Suppressor macrophage (primary cell): ENCODE measurements around the gene PLXDC1.
"Not testable (repeated sequence)": the region's sequence is repeated elsewhere in the genome, so short reads cannot be mapped to it uniquely, and the experiment has no call there.

Experiments used
- DNase-seq, 4 experiments: peaks; one replicate each; pipeline ENCODE4 v3.0.0-alpha.2; 2020 to 2022

Gene PLXDC1

DNA sequence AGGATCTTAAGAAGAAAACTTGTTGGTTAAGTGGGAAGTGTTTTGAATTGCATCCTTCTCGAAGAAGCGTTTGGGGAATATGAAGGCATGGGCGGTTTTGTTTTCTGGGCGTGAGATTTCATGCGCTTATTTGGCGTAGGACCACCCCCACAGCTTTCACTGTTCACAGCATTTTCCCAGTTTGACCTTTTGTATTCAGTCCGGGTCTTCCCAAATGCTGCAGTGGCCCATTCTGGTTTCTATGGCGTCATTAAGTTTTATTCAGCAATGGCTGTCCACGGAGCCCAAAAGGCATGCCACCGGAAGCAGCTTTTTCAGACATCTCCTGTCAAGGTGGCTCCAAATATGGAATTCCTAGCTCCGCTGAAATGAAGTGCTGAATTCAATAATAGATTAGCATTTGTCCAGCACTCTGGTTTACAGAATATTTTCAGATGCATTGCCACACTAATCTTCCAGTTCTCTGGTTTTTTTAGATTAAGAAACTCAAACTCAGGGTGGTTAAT lies 93.7 kb downstream of the PLXDC1 start:
- DNase-seq, result no peak

DNA sequence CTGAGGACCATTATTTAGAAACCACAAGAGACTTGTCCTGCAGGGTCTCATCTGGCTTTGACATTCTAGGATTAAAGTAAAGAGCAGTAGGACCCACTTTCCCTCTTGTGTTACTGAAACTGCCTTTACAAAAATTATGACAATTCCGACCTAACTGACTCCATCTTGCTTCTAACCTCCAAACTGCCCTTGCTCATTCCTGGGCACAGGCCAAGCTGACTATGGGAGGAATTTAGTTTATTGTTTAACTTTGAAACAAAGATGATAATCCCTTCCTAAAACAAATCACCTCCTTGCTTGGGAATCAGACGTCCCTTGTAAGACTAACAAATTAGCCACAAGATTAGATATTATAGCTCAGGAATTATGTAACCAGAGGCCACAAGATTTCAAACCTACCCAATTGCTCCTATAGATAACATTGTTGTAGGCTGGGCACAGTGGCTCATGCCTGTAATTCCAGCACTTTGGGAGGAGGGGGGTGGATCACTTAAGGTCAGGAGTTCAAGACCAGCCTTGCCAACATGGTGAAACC lies 97.3 kb downstream of the PLXDC1 start:
- DNase-seq, result no peak

DNA sequence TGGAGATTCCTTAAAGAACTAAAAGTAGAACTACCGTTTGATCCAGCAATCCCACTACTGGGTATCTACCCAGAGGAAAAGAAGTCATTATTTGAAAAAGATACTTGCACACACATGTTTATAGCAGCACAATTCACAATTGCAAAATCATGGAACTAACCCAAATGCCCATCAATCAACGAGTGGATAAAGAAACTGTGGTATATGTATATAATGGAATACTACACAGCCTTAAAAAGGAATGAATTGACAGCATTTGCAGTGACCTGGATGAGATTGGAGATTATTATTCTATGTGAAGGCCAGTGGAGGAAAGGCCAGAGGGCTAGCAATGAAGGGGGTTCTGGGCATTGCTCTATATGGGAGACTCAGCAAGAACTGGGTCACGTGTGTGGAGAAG lies 99.0 kb downstream of the PLXDC1 start:
- not testable (repeated sequence) for DNase-seq

DNA sequence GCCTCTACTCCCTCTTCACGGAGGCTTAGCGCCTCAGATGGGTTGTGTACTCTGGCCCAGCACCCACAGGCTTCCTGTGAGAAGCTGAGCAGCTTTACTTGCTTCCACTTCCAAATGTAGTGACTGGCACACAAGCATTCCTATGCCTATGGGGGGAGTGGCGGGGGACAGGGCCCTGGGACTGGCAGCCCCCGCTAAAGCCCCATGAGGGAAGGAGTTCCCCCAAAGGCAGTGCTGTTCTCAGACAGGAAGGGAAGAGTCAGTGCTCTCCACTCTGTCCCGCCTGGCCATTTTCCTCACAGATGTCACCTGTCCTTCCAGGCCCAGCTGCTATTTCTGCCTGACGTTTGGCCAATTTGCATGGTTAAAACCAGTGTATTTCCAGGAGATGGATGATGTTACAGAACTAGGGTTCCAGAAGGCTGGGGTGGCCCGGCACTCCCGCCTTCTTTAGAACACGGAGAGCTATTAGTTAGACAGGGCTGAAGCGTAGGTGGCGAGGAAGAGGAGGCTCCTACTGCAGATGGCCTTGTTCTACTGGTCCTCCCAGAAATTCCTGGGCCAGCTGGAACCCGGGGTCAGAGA lies 100.3 kb downstream of the PLXDC1 start:
- no peak for DNase-seq

DNA sequence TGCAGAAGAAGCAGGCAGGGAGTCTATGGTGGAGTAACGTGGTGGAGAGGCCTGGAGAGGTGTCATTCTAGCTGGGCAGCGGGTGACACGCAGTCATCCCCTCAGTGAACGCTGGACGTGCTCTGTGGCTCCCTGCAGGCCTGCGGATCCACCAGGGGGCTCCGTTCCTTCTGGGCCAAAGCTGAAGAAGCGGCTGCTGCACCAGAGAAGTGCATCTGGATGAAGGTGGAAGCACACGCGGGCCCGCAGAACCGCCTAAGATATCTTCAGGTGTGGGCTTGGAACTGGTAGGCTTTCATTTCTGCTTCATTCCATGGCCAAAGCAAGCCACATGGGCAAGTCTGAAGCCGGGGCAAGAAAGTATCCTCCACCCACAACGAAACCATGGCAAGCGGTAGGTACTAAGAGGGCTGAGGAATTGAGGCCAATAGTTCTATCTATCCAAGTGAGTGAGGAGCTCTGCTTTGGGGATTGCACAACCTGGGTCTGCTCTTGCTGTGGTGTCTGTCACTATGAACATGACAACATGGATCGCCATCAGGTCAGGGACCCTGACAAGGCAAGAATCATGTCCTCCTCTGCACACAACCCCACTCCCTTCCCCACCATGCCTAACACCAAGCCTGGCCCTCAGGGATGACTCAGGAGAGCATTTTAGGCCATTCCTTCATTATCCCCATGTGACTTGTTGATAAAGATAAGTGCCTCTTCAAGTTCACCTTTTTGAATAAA lies 105.3 kb downstream of the PLXDC1 start:
- DNase-seq, result no peak

DNA sequence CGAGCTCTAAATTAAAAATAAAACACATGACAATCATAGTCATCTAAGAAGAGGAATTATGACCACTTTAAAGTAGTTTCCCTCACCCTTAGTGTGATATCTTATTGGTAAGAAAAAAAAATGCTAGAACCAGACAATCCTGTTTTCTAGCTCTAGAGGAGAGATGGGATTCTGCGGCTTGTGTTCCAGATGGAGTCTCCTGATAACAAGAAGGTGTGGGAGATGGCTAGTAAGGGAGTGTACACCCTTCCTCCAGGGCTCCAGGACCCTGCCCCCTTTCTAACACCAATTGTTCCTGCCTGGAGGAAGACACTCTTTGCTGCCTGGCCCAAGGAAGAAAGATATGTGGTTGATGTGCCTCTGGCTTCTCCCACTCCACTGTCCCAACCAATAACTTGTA lies 115.4 kb downstream of the PLXDC1 start:
- DNase-seq, result no peak

DNA sequence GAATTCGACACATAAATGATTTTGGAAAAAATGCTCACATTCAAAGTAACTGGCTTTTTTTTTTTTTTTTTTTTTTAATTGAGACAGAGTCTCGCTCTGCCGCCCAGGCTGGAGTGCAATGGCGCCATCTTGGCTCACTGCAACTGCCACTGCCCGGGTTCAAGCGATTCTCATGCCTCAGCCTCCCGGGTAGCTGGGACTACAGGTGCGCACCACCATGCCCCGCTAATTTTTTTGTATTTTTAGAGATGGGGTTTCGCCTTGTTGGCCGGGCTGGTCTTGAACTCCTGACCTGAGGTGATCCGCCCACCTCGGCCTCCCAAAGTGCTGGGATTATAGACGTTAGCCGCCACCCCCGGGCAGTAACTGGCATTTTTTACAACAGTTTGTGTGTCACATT lies 115.9 kb downstream of the PLXDC1 start:
- DNase-seq, result not testable (repeated sequence)

DNA sequence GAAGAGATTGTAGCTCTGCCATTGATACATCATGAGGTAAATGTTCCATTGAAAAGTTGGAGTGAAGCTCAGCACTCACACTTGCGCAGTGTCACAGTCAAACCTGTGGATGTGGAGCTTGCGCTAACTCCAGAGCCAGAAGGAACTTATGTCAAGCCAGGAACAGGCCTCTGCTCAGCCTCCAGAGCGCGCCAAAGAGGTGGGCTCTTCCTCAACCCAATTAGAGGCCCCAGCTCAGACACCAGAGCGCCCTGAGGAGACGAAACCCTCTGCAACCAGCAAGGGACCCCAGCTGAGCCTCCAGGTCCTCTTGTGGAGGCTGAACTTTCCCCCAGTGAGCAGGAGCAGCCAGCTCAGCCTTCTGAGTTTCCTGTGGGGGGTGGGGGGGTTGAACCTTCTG lies 122.7 kb downstream of the PLXDC1 start:
- no peak for DNase-seq

DNA sequence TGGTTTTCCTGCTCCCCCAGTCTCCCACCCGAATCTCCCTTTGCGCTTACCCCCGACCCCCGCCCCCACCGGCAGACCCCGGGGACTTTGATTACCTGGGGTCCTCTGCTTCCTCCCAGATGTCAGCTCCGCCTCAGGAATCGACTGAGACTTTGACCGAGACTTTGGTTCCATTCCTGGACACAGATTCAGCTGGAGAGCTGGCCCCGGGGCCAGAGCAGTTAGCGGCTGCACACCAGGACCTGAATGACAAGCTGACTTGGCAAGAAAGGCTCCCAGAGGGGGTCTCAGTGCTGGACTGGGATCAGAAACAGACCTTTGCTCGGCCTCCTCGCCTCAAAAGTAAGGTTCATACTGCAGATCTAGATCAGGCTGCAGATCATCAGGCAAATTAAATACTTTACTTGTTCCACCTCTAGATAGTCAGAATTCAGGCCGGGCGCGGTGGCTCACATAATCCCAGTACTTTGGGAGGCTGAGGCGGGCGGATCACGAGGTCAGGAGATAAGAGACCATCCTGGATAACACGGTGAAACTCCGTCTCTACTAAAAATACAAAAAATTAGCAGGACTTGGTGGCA lies 123.9 kb downstream of the PLXDC1 start:
- no peak for DNase-seq

DNA sequence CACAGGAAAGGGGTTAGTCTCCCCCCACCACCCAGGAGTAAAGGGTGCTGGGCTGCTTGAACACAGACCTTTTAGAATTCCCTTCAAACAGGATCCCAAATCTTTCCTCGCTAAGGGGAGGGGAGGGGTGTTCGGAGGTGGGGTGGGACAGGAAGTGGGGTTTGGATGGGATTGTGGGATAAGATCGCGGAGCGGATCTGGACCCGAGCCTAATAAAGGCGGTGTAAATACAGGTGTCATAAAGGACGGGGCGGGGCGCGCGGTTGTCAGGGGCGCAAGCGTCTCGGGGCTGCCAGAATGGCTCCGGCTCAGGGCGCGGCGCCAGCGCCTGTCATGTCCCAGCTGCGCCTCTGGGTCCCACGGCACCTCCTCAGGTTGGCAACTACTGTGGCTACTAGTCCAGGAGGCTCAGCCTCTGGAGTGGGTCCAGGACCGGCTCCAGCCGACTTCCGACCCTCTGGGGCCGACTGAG lies 124.4 kb downstream of the PLXDC1 start:
- DNase-seq, result peak in 2 of 4 experiments; percentile 9 to 33

DNA sequence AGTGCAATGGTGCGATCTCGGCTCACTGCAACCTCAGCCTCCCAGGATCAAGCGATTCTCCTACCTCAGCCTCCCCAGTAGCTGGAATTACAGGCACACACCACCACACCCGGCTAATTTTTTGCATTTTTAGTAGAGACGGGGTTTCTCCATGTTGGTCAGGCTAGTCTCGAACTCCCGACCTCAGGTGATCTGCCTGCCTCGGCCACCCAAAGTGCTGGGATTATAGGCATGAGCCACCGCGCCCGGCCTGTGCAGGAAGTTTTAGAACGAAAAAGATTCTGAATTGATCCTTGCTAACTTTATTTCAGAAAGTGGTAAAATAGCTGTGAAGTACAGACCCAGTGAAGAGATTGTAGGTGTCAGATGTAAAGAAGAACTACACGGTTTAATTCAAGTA lies 125.1 kb downstream of the PLXDC1 start:
- DNase-seq, result not testable (repeated sequence)

DNA sequence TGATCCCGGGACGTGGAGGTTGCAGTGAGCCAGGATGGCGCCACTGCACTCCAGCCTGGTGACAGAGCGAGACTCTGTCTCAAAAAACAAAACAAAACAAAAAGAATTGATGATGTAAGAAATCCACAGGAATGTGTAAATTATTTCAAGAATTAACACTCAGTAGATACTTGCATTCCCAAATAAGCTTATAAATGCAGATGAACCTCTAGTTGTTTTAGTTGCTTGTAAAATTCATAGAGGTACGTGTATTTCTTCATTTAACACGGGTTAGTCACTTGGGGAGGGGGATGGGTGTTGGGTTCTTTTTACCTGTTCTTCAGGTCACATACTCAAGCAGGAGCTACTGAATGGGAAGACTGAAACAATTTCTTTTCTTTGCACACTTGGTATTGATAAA lies 128.5 kb downstream of the PLXDC1 start:
- no peak for DNase-seq

DNA sequence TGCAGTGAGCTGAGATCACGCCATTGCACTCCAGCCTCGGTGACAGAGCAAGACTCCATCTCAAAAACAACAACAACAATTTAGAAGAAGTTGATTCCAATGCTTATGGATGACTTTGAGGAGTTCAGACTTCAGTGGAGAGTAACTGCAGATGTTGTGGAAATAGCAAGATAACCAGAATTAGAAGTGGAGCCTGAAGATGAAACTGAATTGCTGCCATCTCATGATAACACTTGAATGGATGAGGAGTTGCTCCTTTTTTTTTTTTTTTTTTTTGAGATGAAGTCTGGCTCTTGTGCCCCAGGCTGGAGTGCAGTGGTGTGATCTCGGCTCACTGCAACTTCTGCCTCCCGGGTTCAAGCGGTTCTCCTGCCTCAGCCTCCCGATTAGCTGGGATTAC lies 131.4 kb downstream of the PLXDC1 start:
- not testable (repeated sequence) for DNase-seq

DNA sequence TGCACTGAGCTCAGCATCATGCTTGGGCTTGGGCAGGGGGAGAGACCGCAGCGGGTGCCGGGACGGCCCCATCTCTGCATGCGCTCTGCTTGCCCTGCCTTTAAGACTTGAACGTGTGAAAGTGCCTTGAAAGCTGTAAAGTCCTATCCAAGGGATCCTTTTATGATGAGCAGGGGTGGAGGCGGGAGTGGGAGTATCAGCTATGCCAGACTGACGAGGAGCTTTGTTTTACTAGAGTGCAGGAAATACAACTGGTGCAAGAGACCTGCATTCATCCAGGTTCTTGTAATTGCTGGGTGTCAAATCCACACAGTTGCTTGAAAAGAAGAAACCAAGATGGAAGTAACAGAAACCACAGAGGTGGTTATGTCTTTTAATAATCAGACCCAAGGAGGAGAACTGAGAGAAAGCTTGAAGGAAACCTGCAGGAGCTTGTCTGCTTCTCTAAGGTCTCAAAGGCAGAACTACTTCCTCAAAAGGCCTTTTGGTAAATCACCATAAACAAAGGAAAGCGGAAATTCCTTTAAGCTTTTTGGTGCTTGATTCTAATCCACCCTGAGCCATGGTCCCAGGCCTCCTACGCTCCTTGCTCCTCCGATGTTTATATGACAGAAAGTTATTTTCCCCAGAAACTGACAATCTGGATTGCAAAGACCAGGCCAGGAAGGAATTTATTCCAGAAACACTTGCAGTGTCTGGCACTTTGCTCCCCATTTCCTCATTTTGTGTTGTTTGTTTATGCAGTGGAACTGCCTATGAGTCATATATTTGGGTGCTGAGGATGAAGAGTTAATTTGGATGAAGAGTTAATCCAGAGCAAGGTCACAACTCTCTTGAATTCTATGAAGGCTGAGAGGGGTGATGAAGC lies 132.9 kb downstream of the PLXDC1 start:
- DNase-seq, result peak; percentile 43 to 82 (median 71)

DNA sequence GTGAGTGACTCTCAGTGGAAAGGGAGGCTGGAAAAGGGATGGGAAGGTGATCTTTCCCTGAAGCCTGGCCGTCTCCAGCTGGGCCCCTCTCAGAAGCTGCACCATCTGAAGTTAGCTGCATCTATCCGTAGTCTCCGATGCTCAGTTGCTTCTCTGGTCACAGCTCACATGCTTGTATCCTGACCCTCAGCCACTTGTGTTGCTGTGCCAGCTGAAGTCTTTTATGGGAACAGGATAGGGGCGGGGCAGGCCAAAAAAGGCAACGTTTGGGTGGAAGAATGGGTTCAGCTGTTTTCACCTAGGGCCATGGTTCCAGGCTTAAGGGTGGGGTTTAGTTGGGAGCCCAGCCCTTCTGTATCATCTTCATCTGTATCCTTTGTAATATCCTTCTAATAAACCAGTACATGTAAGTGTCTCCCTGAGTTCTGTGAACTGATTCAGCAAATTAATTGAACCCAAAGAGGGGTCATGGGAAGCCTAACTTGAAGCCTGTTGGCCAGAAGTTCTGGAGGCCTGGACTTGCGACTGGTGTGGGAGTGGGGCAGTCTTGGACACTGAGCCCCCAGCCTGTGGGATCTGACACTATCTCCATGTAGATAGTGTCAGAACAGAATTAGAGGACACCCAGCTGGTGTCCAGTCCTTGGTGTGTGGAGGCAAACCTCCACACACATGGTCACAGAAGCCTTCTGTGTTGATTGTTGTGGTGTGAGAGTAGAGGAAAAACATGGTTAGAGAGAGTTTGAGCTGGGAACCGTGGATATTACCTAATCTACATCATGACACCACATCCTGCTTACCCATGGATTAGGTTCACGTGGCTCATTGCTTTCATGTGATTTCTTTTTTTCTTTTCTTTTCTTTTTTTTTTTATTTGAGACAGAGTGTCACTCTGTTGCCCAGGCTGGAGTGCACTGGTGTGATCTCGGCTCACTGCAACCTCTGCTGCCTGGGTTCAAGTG lies 135.0 kb downstream of the PLXDC1 start:
- DNase-seq, result peak; percentile 57 to 81 (median 68)

DNA sequence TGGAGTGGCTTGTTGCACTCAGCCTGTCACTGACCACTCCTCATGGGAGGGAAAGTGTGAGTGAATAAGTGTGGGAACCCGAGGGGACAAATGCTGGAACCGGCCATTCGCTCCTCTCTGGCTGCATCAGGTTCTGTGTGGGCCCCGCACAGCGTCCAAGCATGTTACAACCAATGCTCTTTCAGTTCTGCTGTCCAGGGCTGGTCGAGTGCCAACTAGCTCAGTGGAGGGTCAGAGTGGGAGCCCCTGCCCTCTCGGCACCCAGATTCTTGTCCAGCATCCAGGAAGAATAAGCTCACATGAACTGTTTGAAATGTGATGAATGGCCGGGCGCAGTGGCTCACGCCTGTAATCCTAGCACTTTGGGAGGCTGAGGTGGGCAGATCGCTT lies 135.9 kb downstream of the PLXDC1 start:
- DNase-seq, result no peak

DNA sequence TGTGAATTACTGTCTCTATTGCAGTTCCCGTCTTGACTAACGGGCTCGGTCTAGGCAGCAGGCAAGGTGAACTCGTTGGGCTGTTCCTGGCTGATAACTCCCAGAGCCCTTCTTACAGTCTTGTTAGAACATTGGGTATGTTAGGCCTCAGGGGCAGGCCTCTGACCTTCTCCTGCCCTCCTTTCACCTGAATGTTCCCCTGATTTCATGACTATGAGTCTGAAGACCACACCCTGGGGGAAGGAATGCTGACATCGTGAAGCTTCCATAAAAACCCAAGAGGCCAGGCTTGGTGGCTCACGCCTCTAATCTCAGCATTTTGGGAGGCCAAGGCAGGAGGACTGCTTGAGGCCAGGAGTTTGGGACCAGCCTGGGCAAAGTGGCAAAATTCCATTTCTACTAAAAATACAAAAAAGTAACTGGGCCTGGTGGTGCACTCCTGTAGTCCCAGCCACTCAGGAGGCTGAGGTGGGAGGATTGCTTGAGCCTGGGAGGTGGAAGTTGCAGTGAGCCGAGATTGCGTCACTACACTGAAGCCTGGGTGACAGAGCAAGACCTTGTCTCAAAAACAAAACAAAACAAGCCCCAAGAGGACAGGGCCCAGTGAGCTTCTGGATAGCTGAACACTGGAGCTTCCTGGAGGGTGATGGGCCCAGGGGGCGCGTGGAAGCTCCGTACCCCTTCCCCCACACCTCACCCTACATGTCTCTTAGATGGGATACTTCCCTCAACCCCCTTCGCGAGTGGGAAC lies 136.5 kb downstream of the PLXDC1 start:
- peak; percentile 62 to 78 (median 76) for DNase-seq

DNA sequence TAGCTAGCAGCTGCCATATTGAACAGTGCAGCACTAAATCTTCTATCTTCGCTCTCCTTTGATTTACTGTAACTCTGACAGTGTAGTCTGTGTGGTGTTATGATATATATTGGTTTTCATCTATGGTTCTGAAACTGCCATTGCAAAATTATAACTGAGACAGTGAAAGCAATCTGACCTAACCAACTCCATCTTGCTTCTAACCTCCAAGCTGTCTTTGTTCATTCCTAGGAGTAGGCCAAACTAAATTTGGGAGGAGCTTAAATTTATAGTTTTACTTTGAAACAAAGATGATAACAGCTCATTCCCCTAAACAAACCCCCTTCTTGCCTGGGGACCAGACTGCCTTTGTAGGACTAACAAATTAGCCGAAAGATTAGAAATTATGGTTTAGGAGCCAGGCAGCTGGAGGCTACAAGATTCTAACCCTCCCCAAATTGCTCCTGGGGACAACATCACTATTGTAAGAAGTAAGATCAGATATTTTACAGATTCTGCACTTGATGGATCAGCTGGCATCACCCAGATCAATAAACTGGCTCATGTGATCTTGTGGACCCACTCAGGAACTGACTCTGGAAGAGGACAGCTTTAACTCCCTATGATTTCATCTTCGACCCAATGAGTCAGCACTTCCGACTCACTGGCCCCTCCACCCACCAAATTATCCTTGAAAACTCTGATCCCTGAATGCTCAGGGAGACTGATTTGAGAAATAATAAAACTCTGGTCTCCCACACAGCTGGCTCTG lies 137.2 kb downstream of the PLXDC1 start:
- peak; percentile 37 to 62 (median 54) for DNase-seq
